HG03060 (cell line): ENCODE measurements around the gene MPC2.
"Not testable (repeated sequence)": the region's sequence is repeated elsewhere in the genome, so short reads cannot be mapped to it uniquely, and the experiment has no call there.

Source experiments
- ATAC-seq: cut with Tn5 transposase; IDR thresholded peaks from one replicate; pipeline ENCODE4 v1.9.1; 2021; ENCODE audit warnings: low read depth, moderate number of reproducible peaks; ENCODE audit not compliant: unreplicated experiment

Gene MPC2

DNA sequence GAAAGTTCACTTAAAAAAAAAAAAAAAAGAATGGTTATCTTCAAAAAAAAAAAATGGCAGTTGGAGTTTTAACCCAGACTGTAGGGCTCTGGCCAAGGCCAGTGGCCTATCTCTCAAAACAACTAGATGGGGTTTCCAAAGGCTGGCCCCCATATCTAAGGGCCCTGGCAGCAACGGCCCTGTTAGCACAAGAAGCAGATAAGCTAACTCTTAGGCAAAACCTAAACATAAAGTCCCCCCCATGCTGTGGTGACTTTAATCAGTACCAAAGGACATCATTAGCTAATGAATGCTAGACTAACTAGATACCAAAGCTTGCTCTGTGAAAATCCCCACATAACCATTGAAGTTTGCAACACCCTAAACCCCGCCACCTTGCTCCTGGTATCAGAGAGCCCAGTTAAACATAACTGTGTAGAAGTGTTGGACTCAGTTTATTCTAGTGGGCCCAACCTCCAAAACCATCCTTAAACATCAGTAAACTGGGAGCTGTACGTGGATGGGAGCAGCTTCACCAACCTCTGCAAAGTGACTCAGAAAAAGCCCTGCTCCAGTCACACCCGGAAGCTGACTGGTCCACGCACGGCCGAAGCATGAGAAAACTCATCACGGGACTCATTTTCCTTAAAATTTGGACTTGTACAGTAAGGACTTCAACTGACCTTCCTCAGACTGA, 70.0 kb downstream of the MPC2 start:
- not testable (repeated sequence) for ATAC-seq
